ENCODE data around the gene HES4.

Gene HES4

GRCh38 chr1:961132-961669 is 38.7 kb downstream of the HES4 start:
- TF ChIP-seq CTCF (IDR thresholded peaks at IDR 0.05; ENCODE audit: low read depth, low read length, missing control alignments) = no peak
- in situ Hi-C loops (cut with HindIII; ENCODE audit: low sequenced_read_pairs) = no loop called here
- peak overlapping the region; percentile 59 for H3K4me3 ChIP-seq (ENCODE audit: low read depth, low read length)
- no peak for DNase-seq (ENCODE audit: low read depth)

GRCh38 chr1:960363-961131 is 39.4 kb downstream of the HES4 start, which contains the start of gene KLHL17:
Gene KLHL17, plus strand, starts transcription at chr1:960584. Its CDS starts 110 bp downstream, at chr1:960694.
- no peak for DNase-seq (ENCODE audit: low read depth)
- in situ Hi-C loops (cut with HindIII; ENCODE audit: low sequenced_read_pairs) = no loop called here
- no peak for TF ChIP-seq CTCF (IDR thresholded peaks at IDR 0.05; ENCODE audit: low read depth, low read length, missing control alignments)
- H3K4me3 ChIP-seq (ENCODE audit: low read depth, low read length) = peak within 1 kb of the TSS; percentile 59

- in situ Hi-C loops (cut with HindIII; ENCODE audit: low sequenced_read_pairs) = no loop called here
- peak overlapping the region; percentile 59 for H3K4me3 ChIP-seq (ENCODE audit: low read depth, low read length)
- no peak for TF ChIP-seq CTCF (IDR thresholded peaks at IDR 0.05; ENCODE audit: low read depth, low read length, missing control alignments)
- no peak for DNase-seq (ENCODE audit: low read depth)
Measured at GRCh38 chr1:959731-960362, 40.0 kb downstream of the HES4 start.

GRCh38 chr1:958823-959730 is 40.8 kb downstream of the HES4 start, which contains the start of gene NOC2L:
Gene NOC2L, minus strand, starts transcription at chr1:959256. Its CDS starts 16 bp downstream, at chr1:959240.
- DNase-seq (ENCODE audit: low read depth) = peak; percentile 42
- in situ Hi-C loops (cut with HindIII; ENCODE audit: low sequenced_read_pairs) = no loop called here
- peak within 1 kb of the TSS; percentile 98 for H3K4me3 ChIP-seq (ENCODE audit: low read depth, low read length)
- TF ChIP-seq CTCF (IDR thresholded peaks at IDR 0.05; ENCODE audit: low read depth, low read length, missing control alignments) = no peak

- TF ChIP-seq CTCF (IDR thresholded peaks at IDR 0.05; ENCODE audit: low read depth, low read length, missing control alignments) = no peak
- in situ Hi-C loops (cut with HindIII; ENCODE audit: low sequenced_read_pairs) = no loop called here
- no peak overlapping the region for H3K4me3 ChIP-seq (ENCODE audit: low read depth, low read length)
- no peak for DNase-seq (ENCODE audit: low read depth)
Measured at GRCh38 chr1:956636-957035, 43.3 kb downstream of the HES4 start.

- no peak overlapping the region for H3K4me3 ChIP-seq (ENCODE audit: low read depth, low read length)
- DNase-seq (ENCODE audit: low read depth) = no peak
- in situ Hi-C loops (cut with HindIII; ENCODE audit: low sequenced_read_pairs) = no loop called here
- TF ChIP-seq CTCF (IDR thresholded peaks at IDR 0.05; ENCODE audit: low read depth, low read length, missing control alignments) = no peak
Measured at GRCh38 chr1:955474-955873, 44.4 kb downstream of the HES4 start.

All from astrocyte of the cerebellum (primary cell).